ENCODE measurements around the gene RNF208. TPM values are rescaled to one million over a fixed set of nuclear protein-coding genes. Genes with fewer than 3 reads are reported as not detected.
A peak's percentile ranks its signal among the peaks of the same experiment; 100 is the strongest.

Gene RNF208
- total and polyA plus RNA-seq, 4 donors = 0.28 to 7.1 (median 2.6) TPM

- Histone ChIP-seq H3K27me3 (ENCODE audit: control insufficient read depth in 4 of 4, insufficient read depth in 4 of 4, low read length in 3 of 4) (peaks cover 0 to 1% (median 0%) of the 10 kb centered on the region in 4 donors), H3K4me1 (ENCODE audit: control insufficient read depth in 4 of 4, insufficient read depth in 4 of 4, low read length in 3 of 4) (no peaks in the 10 kb centered on the region), H3K9me3 (ENCODE audit: control insufficient read depth in 4 of 4, low read length in 3 of 4) (no peaks in the 10 kb centered on the region), H3K36me3 (ENCODE audit: control insufficient read depth in 4 of 4, insufficient read depth in 3 of 4, low read depth in 1 of 4, low read length in 3 of 4) (peaks cover 4 to 21% (median 9%) of the 10 kb centered on the region in 4 donors), H3K9ac (ENCODE audit: low read depth in 1 of 2, low read length in 2 of 2) (no peak overlapping the region), H3K4me3 (ENCODE audit: low read depth in 1 of 3, low read length in 3 of 3) (no peak overlapping the region), H3K27ac (ENCODE audit: low read depth in 1 of 2, low read length in 2 of 2) (no peak overlapping the region)
- WGBS = 48% methylated on average over 33 of the region's 33 CpGs
- TF ChIP-seq CTCF (IDR thresholded peaks at IDR 0.05; ENCODE audit: low read depth, low read length, missing input control) = peak; percentile 2
- TF ChIP-seq JUND (IDR thresholded peaks at IDR 0.05) = no peak
- no peak for DNase-seq (ENCODE audit: low spot score)
These were observed 46.6 kb downstream of the RNF208 start for GRCh38 chr9:137175345-137175961.

GRCh38 chr9:137174722-137175293, 47.2 kb downstream of the RNF208 start:
- Histone ChIP-seq H3K4me1 (ENCODE audit: control insufficient read depth in 4 of 4, insufficient read depth in 4 of 4, low read length in 3 of 4) (peaks cover under 1 to 4% (median 3%) of the 10 kb centered on the region in 4 donors), H3K27ac (ENCODE audit: low read depth in 1 of 2, low read length in 2 of 2) (no peak overlapping the region), H3K36me3 (ENCODE audit: control insufficient read depth in 4 of 4, insufficient read depth in 3 of 4, low read depth in 1 of 4, low read length in 3 of 4) (peaks cover 2 to 15% (median 6%) of the 10 kb centered on the region in 4 donors), H3K9me3 (ENCODE audit: control insufficient read depth in 4 of 4, low read length in 3 of 4) (no peaks in the 10 kb centered on the region), H3K4me3 (ENCODE audit: low read depth in 1 of 3, low read length in 3 of 3) (no peak overlapping the region), H3K9ac (ENCODE audit: low read depth in 1 of 2, low read length in 2 of 2) (no peak overlapping the region), H3K27me3 (ENCODE audit: control insufficient read depth in 4 of 4, insufficient read depth in 4 of 4, low read length in 3 of 4) (peaks cover 3 to 5% (median 4%) of the 10 kb centered on the region in 4 donors)
- WGBS = 53% methylated on average over 34 of the region's 34 CpGs
- no peak for TF ChIP-seq FOXA1 (IDR thresholded peaks at IDR 0.05)
- TF ChIP-seq REST (IDR thresholded peaks at IDR 0.05) = no peak
- no peak for TF ChIP-seq CTCF (IDR thresholded peaks at IDR 0.05; ENCODE audit: low read depth, low read length, missing input control)
- TF ChIP-seq FOXA2 (IDR thresholded peaks at IDR 0.05) = no peak
- TF ChIP-seq JUND (IDR thresholded peaks at IDR 0.05) = no peak
- no peak for TF ChIP-seq EGR1 (IDR thresholded peaks at IDR 0.05; ENCODE audit: low read depth in 2 of 2)
- no peak for TF ChIP-seq YY1 (IDR thresholded peaks at IDR 0.05)
- TF ChIP-seq GABPA (IDR thresholded peaks at IDR 0.05 in 1 of 2, conservative IDR thresholded peaks at IDR 0.05 in 1 of 2) = no peak
- no peak for TF ChIP-seq NR2F2 (IDR thresholded peaks at IDR 0.05)
- TF ChIP-seq, protein P1, sequence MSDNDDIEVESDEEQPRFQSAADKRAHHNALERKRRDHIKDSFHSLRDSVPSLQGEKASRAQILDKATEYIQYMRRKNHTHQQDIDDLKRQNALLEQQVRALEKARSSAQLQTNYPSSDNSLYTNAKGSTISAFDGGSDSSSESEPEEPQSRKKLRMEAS (IDR thresholded peaks at IDR 0.05) = no peak
- no peak for DNase-seq (ENCODE audit: low spot score)
